H1 (cell line): ENCODE measurements around the gene RPL28. TPM values are rescaled to one million over a fixed set of nuclear protein-coding genes. Genes with fewer than 3 reads are reported as not detected.

Source experiments
- CBX8 ChIP-seq: fragments of 300-800, 300-1000 bp; sonication (generic); IDR thresholded peaks from 2 replicates; pipeline ENCODE4 v1.7.1; 2016; ENCODE audit warnings: low read depth, low read length, borderline replicate concordance
- CTCF ChIP-seq, 3 experiments: IDR thresholded peaks; 1 replicate in 2 of 3; 2 replicates in 1 of 3; pipeline versions ENCODE4 v1.5.1 to v1.6.1; 2011; ENCODE audit warnings: low read length in 3 of 3, mild to moderate bottlenecking in 3 of 3, inconsistent platforms in 2 of 3, low read depth in 1 of 3, moderate library complexity in 1 of 3; ENCODE audit not compliant: insufficient read depth in 1 of 3; ENCODE audit errors: control extremely low read depth in 1 of 3
- RNF2 ChIP-seq: fragments of 200-900, 300-1000 bp; sonication (generic); IDR thresholded peaks from 2 replicates; pipeline ENCODE4 v1.7.1; 2016; ENCODE audit warnings: borderline replicate concordance, low read depth, mild to moderate bottlenecking, antibody characterized with exemption, low read length; ENCODE audit not compliant: poor library complexity, severe bottlenecking; ENCODE audit errors: missing control alignments
- SIRT6 ChIP-seq: IDR thresholded peaks from one replicate; pipeline ENCODE4 v1.7.1; 2012; ENCODE audit warnings: low read length, inconsistent platforms
- polyA plus RNA-seq, 7 experiments: library from polyadenylated mRNA; depleted of rRNA in 3 of 7; stranded (reverse) in 5 of 7; unstranded in 2 of 7; fragments of >200 nt in 5 of 7; fragments of 200-250 nt in 2 of 7; gene quantifications; 1 replicate in 5 of 7; 2 replicates in 1 of 7; 4 replicates in 1 of 7; pipeline versions ENCODE4 v1.2.1 to v1.2.3, GENCODE V29; 2011 to 2013; ENCODE audit warnings: missing spikeins in 2 of 7, mixed read lengths in 2 of 7
- total RNA-seq: library from RNA; stranded (reverse); fragmentation: NEBNext Ultra II Directional; extraction: Animal tissue kit (Norgen Biotek cat#: 25700); gene quantifications from 2 replicates; pipeline ENCODE4 v1.2.1, GENCODE V29; 2021

RPL28 gene
- total and polyA plus RNA-seq, 2 of the 8 experiments (the other 6 are each of a cell fraction or from before 2014, with no cell fraction given): 2,123 to 8,402 TPM

GRCh38 chr19:55392820-55393761, 7.4 kb downstream of the RPL28 start (continued):
- TF ChIP-seq RNF2 (no peak), CTCF (IDR thresholded peaks at IDR 0.05; ENCODE audit: control extremely low read depth in 1 of 3, insufficient read depth in 1 of 3, low read depth in 1 of 3, low read length in 3 of 3) (no peak), CBX8 (no peak), SIRT6 (no peak)
- TF ChIP-seq, all 59 proteins: peak for 3
